Lower leg skin (tissue), 4 donors: ENCODE data around the gene SH2B3. TPM values are rescaled to one million over a fixed set of nuclear protein-coding genes. Genes with fewer than 3 reads are reported as not detected.

Source experiments
- DNase-seq, 2 donors: peaks; one replicate each; pipeline ENCODE4 v3.0.0-alpha.2; 2019; ENCODE audit warnings: low spot score in 2 of 2
- H3K4me3 ChIP-seq: fragments of 200-600 bp; sonication (generic); 2 replicates; pipeline ENCODE4 v1.5.1; 2017; ENCODE audit warnings: mild to moderate bottlenecking, low read depth; ENCODE audit not compliant: poor library complexity, severe bottlenecking
- CTCF ChIP-seq, 3 donors: fragments of 450-650 bp; IDR thresholded peaks; one replicate each; pipeline ENCODE4 v1.5.1; 2016; ENCODE audit warnings: antibody characterized with exemption in 3 of 3, mild to moderate bottlenecking in 3 of 3, moderate library complexity in 2 of 3
- POLR2A ChIP-seq, 2 donors: fragments of 450-650 bp; IDR thresholded peaks; one replicate each; pipeline ENCODE4 v1.6.1; 2016 to 2017; ENCODE audit warnings: antibody characterized with exemption in 2 of 2, mild to moderate bottlenecking in 1 of 2, moderate library complexity in 1 of 2
- WGBS, 2 donors: methylation state at CpG; one replicate each; pipeline ENCODE4 v1.1.5; 2018; 5-methylcytosine and 5-hydroxymethylcytosine counted together
- intact Hi-C: fragments of 100-400 bp; cut with DNase I; formaldehyde crosslinking; loops from one replicate; pipeline ENCODE4 v1.15.0; 2023; ENCODE audit warnings: low total_unique reads
- total RNA-seq, 4 donors: library from RNA; depleted of rRNA; stranded (reverse); fragments of >200 nt; gene quantifications; one replicate each; pipeline ENCODE4 v1.1.0, GENCODE V29; 2016

The SH2B3 gene
- total RNA-seq, 4 donors from 2014 or later, result 6.5 to 16.1 (median 8.2) TPM

- 95 to 97% methylated on average over 4 of the region's 4 CpGs for WGBS, 2 donors
- TF ChIP-seq CTCF (IDR thresholded peaks at IDR 0.05), result no peak
- no peak for TF ChIP-seq POLR2A (IDR thresholded peaks at IDR 0.05)
- intact Hi-C loops, result no loop called here
- H3K4me3 ChIP-seq, result no peak overlapping the region
- DNase-seq, result no peak
Measured at GRCh38 chr12:111494676-111495075, 89.0 kb downstream of the SH2B3 start.

Other genes with a start within 250 kb of the SH2B3 start
- gene PHETA1, start 36.8 kb upstream of the SH2B3 start, total RNA-seq, result 10 to 100 TPM; 18.6 to 37.3 (median 25.1) TPM
- 10 to 100 TPM; 20.3 to 42.9 (median 25.9) TPM for gene ATXN2, start 193.4 kb downstream of the SH2B3 start, total RNA-seq